GM12891 (cell line): ENCODE data around the gene TNRC6C.

Experiments used
- POLR2A ChIP-seq: IDR thresholded peaks from 2 replicates; pipeline ENCODE4 v1.6.1; 2011; ENCODE audit warnings: low read depth, low read length, control low read depth
- POLR2AphosphoS5 ChIP-seq: IDR thresholded peaks from 2 replicates; pipeline ENCODE4 v1.6.1; 2011; ENCODE audit warnings: low read depth, low read length, control low read depth
- SPI1 ChIP-seq: IDR thresholded peaks from 2 replicates; pipeline ENCODE4 v1.6.1; 2011; ENCODE audit warnings: low read depth, low read length, control low read depth

GRCh38 chr17:77925831-77926543 lies 32.5 kb upstream of the TNRC6C start:
- TF ChIP-seq POLR2A (no peak), POLR2AphosphoS5 (no peak), SPI1 (no peak)
